ENCODE measurements around the gene XRCC4. TPM values are rescaled to one million over a fixed set of nuclear protein-coding genes. Genes with fewer than 3 reads are reported as not detected.

Gene XRCC4
- polyA plus RNA-seq, 1 of the 3 experiments (the other 2 are of a cell fraction), result 1.8 TPM

- Histone ChIP-seq H4K20me1 (ENCODE audit: insufficient read depth) (peaks cover 58% of the 10 kb centered on the region), H3K4me3 (ENCODE audit: low read depth in 2 of 2, low read length in 1 of 2) (no peak overlapping the region), H3K9ac (no peak overlapping the region), H3K27me3 (ENCODE audit: insufficient read depth) (no peaks in the 10 kb centered on the region), H3K9me2 (no peaks in the 10 kb centered on the region), H3F3A (replicated peaks; ENCODE audit: insufficient read depth) (peaks cover 7% of the 10 kb centered on the region), H2AFZ (ENCODE audit: low read depth) (no peak overlapping the region), H3K4me2 (no peak overlapping the region), H3K4me1 (ENCODE audit: control insufficient read depth in 1 of 2, insufficient read depth in 2 of 2, low read depth in 1 of 2, low read length in 1 of 2) (peaks cover 5 to 12% of the 10 kb centered on the region in 2 experiments; a peak in 3 of 4 replicates), H3K9me3 (no peaks in the 10 kb centered on the region), H3K27ac (ENCODE audit: low read depth in 2 of 2, low read length in 1 of 2) (no peak overlapping the region), H3K79me2 (ENCODE audit: insufficient read depth) (peaks cover 100% of the 10 kb centered on the region), H3K36me3 (replicated peaks in 1 of 2; ENCODE audit: control insufficient read depth in 1 of 2, insufficient read depth in 2 of 2, low read length in 1 of 2) (peaks cover 12 to 24% of the 10 kb centered on the region in 2 experiments)
- no peak for TF ChIP-seq TCF12 (IDR thresholded peaks at IDR 0.05)
- no peak for TF ChIP-seq ZBTB33 (IDR thresholded peaks at IDR 0.05; ENCODE audit: borderline replicate concordance, low read depth)
- no peak for TF ChIP-seq FOSL2 (IDR thresholded peaks at IDR 0.05; ENCODE audit: borderline replicate concordance, low read depth)
- TF ChIP-seq, protein P1, sequence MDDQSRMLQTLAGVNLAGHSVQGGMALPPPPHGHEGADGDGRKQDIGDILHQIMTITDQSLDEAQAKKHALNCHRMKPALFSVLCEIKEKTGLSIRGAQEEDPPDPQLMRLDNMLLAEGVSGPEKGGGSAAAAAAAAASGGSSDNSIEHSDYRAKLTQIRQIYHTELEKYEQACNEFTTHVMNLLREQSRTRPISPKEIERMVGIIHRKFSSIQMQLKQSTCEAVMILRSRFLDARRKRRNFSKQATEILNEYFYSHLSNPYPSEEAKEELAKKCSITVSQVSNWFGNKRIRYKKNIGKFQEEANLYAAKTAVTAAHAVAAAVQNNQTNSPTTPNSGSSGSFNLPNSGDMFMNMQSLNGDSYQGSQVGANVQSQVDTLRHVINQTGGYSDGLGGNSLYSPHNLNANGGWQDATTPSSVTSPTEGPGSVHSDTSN (IDR thresholded peaks at IDR 0.05), result no peak
- TF ChIP-seq SIN3A (IDR thresholded peaks at IDR 0.05; ENCODE audit: borderline replicate concordance, low read depth, low read length), result no peak
- TF ChIP-seq, protein P2, sequence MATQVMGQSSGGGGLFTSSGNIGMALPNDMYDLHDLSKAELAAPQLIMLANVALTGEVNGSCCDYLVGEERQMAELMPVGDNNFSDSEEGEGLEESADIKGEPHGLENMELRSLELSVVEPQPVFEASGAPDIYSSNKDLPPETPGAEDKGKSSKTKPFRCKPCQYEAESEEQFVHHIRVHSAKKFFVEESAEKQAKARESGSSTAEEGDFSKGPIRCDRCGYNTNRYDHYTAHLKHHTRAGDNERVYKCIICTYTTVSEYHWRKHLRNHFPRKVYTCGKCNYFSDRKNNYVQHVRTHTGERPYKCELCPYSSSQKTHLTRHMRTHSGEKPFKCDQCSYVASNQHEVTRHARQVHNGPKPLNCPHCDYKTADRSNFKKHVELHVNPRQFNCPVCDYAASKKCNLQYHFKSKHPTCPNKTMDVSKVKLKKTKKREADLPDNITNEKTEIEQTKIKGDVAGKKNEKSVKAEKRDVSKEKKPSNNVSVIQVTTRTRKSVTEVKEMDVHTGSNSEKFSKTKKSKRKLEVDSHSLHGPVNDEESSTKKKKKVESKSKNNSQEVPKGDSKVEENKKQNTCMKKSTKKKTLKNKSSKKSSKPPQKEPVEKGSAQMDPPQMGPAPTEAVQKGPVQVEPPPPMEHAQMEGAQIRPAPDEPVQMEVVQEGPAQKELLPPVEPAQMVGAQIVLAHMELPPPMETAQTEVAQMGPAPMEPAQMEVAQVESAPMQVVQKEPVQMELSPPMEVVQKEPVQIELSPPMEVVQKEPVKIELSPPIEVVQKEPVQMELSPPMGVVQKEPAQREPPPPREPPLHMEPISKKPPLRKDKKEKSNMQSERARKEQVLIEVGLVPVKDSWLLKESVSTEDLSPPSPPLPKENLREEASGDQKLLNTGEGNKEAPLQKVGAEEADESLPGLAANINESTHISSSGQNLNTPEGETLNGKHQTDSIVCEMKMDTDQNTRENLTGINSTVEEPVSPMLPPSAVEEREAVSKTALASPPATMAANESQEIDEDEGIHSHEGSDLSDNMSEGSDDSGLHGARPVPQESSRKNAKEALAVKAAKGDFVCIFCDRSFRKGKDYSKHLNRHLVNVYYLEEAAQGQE (IDR thresholded peaks at IDR 0.05; ENCODE audit: low read depth, low read length), result no peak
- TF ChIP-seq FOXJ3 (CRISPR knock-in tag; IDR thresholded peaks at IDR 0.05), result no peak
- TF ChIP-seq, protein P3, sequence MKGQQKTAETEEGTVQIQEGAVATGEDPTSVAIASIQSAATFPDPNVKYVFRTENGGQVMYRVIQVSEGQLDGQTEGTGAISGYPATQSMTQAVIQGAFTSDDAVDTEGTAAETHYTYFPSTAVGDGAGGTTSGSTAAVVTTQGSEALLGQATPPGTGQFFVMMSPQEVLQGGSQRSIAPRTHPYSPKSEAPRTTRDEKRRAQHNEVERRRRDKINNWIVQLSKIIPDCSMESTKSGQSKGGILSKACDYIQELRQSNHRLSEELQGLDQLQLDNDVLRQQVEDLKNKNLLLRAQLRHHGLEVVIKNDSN (IDR thresholded peaks at IDR 0.05; ENCODE audit: borderline replicate concordance, low read depth), result no peak
- TF ChIP-seq EP300 (IDR thresholded peaks at IDR 0.05; ENCODE audit: borderline replicate concordance in 1 of 2, low read depth in 1 of 2, low read length in 1 of 2), result no peak
- no peak for TF ChIP-seq SMC3 (IDR thresholded peaks at IDR 0.05; ENCODE audit: low read depth, low read length)
- ChIA-PET CTCF (interaction anchor here (0.7 kb wide), 1 partner anchor 234 kb away, joined by 3 read pairs; no protein-coding TSS in a partner anchor), POLR2A (no interaction called here)
- WGBS (ENCODE audit: low lambda C conversion rate), result 73% methylated on average over 2 of the region's 2 CpGs
- DNase-seq, result no peak
These were observed 5.9 kb upstream of the XRCC4 start for GRCh38 chr5:83071286-83072051.
